ENCODE results near the gene MOB3B.

GRCh38 chr9:27341545-27342294 lies 187.9 kb downstream of the MOB3B start:
- TF ChIP-seq, protein P1, sequence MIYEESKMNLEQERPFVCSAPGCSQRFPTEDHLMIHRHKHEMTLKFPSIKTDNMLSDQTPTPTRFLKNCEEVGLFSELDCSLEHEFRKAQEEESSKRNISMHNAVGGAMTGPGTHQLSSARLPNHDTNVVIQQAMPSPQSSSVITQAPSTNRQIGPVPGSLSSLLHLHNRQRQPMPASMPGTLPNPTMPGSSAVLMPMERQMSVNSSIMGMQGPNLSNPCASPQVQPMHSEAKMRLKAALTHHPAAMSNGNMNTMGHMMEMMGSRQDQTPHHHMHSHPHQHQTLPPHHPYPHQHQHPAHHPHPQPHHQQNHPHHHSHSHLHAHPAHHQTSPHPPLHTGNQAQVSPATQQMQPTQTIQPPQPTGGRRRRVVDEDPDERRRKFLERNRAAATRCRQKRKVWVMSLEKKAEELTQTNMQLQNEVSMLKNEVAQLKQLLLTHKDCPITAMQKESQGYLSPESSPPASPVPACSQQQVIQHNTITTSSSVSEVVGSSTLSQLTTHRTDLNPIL (CRISPR knock-in tag; IDR thresholded peaks at IDR 0.05; ENCODE audit: low read depth), result no peak
- TF ChIP-seq ZFP3 (CRISPR knock-in tag; IDR thresholded peaks at IDR 0.05) (no peak), OSR1 (CRISPR knock-in tag; IDR thresholded peaks at IDR 0.05) (no peak), ZNF70 (CRISPR knock-in tag; IDR thresholded peaks at IDR 0.05) (no peak), PPARA (CRISPR knock-in tag; IDR thresholded peaks at IDR 0.05; ENCODE audit: borderline replicate concordance) (no peak), BACH2 (CRISPR knock-in tag; IDR thresholded peaks at IDR 0.05; ENCODE audit: borderline replicate concordance) (no peak), TCF4 (CRISPR knock-in tag; IDR thresholded peaks at IDR 0.05; ENCODE audit: borderline replicate concordance) (no peak), RARB (CRISPR knock-in tag; IDR thresholded peaks at IDR 0.05) (no peak)
- TF ChIP-seq, protein P2, sequence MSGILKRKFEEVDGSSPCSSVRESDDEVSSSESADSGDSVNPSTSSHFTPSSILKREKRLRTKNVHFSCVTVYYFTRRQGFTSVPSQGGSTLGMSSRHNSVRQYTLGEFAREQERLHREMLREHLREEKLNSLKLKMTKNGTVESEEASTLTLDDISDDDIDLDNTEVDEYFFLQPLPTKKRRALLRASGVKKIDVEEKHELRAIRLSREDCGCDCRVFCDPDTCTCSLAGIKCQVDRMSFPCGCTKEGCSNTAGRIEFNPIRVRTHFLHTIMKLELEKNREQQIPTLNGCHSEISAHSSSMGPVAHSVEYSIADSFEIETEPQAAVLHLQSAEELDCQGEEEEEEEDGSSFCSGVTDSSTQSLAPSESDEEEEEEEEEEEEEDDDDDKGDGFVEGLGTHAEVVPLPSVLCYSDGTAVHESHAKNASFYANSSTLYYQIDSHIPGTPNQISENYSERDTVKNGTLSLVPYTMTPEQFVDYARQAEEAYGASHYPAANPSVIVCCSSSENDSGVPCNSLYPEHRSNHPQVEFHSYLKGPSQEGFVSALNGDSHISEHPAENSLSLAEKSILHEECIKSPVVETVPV (CRISPR knock-in tag; IDR thresholded peaks at IDR 0.05), result no peak
- TF ChIP-seq, protein P3, sequence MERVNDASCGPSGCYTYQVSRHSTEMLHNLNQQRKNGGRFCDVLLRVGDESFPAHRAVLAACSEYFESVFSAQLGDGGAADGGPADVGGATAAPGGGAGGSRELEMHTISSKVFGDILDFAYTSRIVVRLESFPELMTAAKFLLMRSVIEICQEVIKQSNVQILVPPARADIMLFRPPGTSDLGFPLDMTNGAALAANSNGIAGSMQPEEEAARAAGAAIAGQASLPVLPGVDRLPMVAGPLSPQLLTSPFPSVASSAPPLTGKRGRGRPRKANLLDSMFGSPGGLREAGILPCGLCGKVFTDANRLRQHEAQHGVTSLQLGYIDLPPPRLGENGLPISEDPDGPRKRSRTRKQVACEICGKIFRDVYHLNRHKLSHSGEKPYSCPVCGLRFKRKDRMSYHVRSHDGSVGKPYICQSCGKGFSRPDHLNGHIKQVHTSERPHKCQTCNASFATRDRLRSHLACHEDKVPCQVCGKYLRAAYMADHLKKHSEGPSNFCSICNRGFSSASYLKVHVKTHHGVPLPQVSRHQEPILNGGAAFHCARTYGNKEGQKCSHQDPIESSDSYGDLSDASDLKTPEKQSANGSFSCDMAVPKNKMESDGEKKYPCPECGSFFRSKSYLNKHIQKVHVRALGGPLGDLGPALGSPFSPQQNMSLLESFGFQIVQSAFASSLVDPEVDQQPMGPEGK (CRISPR knock-in tag; IDR thresholded peaks at IDR 0.05; ENCODE audit: borderline replicate concordance), result no peak

Measured in SK-N-SH treated with all-trans-retinoic acid at 6 μM for 48 hours (cell line).